H9 (cell line): ENCODE measurements around the gene TBC1D3B. TPM values are rescaled to one million over a fixed set of nuclear protein-coding genes. Genes with fewer than 3 reads are reported as not detected.
A peak's percentile ranks its signal among the peaks of the same experiment; 100 is the strongest.
"Not testable (repeated sequence)": the region's sequence is repeated elsewhere in the genome, so short reads cannot be mapped to it uniquely, and the experiment has no call there.

Source experiments
- DNase-seq: peaks from one replicate; pipeline ENCODE4 v3.0.0-alpha.2; 2017
- H2AFZ ChIP-seq: one replicate; pipeline ENCODE4 v1.6.1; 2013; ENCODE audit warnings: mild to moderate bottlenecking, low read length, control low read depth, moderate library complexity
- H2AK5ac ChIP-seq: 2 replicates; pipeline ENCODE4 v1.6.1; 2013; ENCODE audit warnings: low read length, control low read depth, mixed read lengths; ENCODE audit not compliant: insufficient read length
- H2BK120ac ChIP-seq: one replicate; pipeline ENCODE4 v1.6.1; 2013; ENCODE audit warnings: low read depth, mild to moderate bottlenecking, low read length, control low read depth, inconsistent platforms; ENCODE audit not compliant: poor library complexity, severe bottlenecking
- H2BK12ac ChIP-seq: 2 replicates; pipeline ENCODE4 v1.6.1; 2013; ENCODE audit warnings: low read length, control low read depth, mixed read lengths, low read depth; ENCODE audit not compliant: insufficient read length
- H2BK15ac ChIP-seq: 2 replicates; pipeline ENCODE4 v1.6.1; 2013; ENCODE audit warnings: low read depth, low read length, control low read depth
- H2BK20ac ChIP-seq: one replicate; pipeline ENCODE4 v1.6.1; 2013; ENCODE audit warnings: low read depth, mild to moderate bottlenecking, low read length, control low read depth, inconsistent platforms; ENCODE audit not compliant: poor library complexity, severe bottlenecking
- H2BK5ac ChIP-seq: 2 replicates; pipeline ENCODE4 v1.6.1; 2013; ENCODE audit warnings: low read length, control low read depth, mixed read lengths; ENCODE audit not compliant: insufficient read length
- H3K14ac ChIP-seq: 2 replicates; pipeline ENCODE4 v1.6.1; 2013; ENCODE audit warnings: low read length, control low read depth; ENCODE audit not compliant: insufficient read depth
- H3K18ac ChIP-seq: 2 replicates; pipeline ENCODE4 v1.6.1; 2013; ENCODE audit warnings: low read depth, mild to moderate bottlenecking, mixed read lengths, low read length, control low read depth; ENCODE audit not compliant: insufficient read length
- H3K23ac ChIP-seq: 2 replicates; pipeline ENCODE4 v1.6.1; 2013; ENCODE audit warnings: low read length, control low read depth, mixed read lengths, low read depth; ENCODE audit not compliant: insufficient read length
- H3K23me2 ChIP-seq: 2 replicates; pipeline ENCODE4 v1.6.1; 2013; ENCODE audit warnings: low read depth, mild to moderate bottlenecking, mixed read lengths, low read length, control low read depth; ENCODE audit not compliant: insufficient read length, poor library complexity, severe bottlenecking
- H3K27ac ChIP-seq: 2 replicates; pipeline ENCODE4 v1.5.1; 2013; ENCODE audit warnings: low read length, control low read depth, mixed read lengths, low read depth; ENCODE audit not compliant: insufficient read length
- H3K27me3 ChIP-seq: 2 replicates; pipeline ENCODE4 v1.6.1; 2013; ENCODE audit warnings: low read length, control low read depth, inconsistent platforms; ENCODE audit not compliant: insufficient read depth
- H3K4ac ChIP-seq: 2 replicates; pipeline ENCODE4 v1.6.1; 2013; ENCODE audit warnings: low read depth, mild to moderate bottlenecking, control low read depth, inconsistent platforms, low read length, moderate library complexity
- H3K4me1 ChIP-seq: 2 replicates; pipeline ENCODE4 v1.6.1; 2013; ENCODE audit warnings: low read length, control low read depth, inconsistent platforms; ENCODE audit not compliant: insufficient read depth
- H3K4me2 ChIP-seq: 2 replicates; pipeline ENCODE4 v1.6.1; 2013; ENCODE audit warnings: low read length, control low read depth, mixed read lengths; ENCODE audit not compliant: insufficient read length, insufficient read depth
- H3K56ac ChIP-seq: 2 replicates; pipeline ENCODE4 v1.6.1; 2013; ENCODE audit warnings: low read depth, mild to moderate bottlenecking, mixed read lengths, low read length, control low read depth; ENCODE audit not compliant: insufficient read length
- H3K79me1 ChIP-seq: 2 replicates; pipeline ENCODE4 v1.6.1; 2013; ENCODE audit warnings: low read depth, mild to moderate bottlenecking, moderate library complexity, low read length, control low read depth, inconsistent platforms; ENCODE audit not compliant: insufficient read depth, poor library complexity, severe bottlenecking
- H3K79me2 ChIP-seq: 2 replicates; pipeline ENCODE4 v1.6.1; 2013; ENCODE audit warnings: low read length, control low read depth, inconsistent platforms; ENCODE audit not compliant: insufficient read depth
- H3K9ac ChIP-seq: 2 replicates; pipeline ENCODE4 v1.6.1; 2013; ENCODE audit warnings: low read length, control low read depth, mixed read lengths; ENCODE audit not compliant: insufficient read length; ENCODE audit errors: extremely low read depth
- H3K9me3 ChIP-seq: one replicate; pipeline ENCODE4 v1.6.1; 2013; ENCODE audit warnings: low read depth, low read length, inconsistent platforms; ENCODE audit not compliant: control insufficient read depth
- H3T11ph ChIP-seq: one replicate; pipeline ENCODE4 v1.6.1; 2013; ENCODE audit warnings: mild to moderate bottlenecking, low read length, control low read depth, inconsistent platforms
- H4K20me1 ChIP-seq: one replicate; pipeline ENCODE4 v1.6.1; 2013; ENCODE audit not compliant: control insufficient read depth, insufficient read length, insufficient read depth
- H4K5ac ChIP-seq: 2 replicates; pipeline ENCODE4 v1.6.1; 2013; ENCODE audit warnings: low read depth, mild to moderate bottlenecking, mixed read lengths, low read length, control low read depth; ENCODE audit not compliant: insufficient read length
- H4K8ac ChIP-seq: replicated peaks from 2 replicates; pipeline ENCODE4 v1.6.1; 2013; ENCODE audit warnings: low read length, control low read depth, mixed read lengths, low read depth; ENCODE audit not compliant: insufficient read length
- H4K91ac ChIP-seq: 2 replicates; pipeline ENCODE4 v1.6.1; 2013; ENCODE audit warnings: low read depth, mild to moderate bottlenecking, moderate library complexity, mixed read lengths, low read length, control low read depth; ENCODE audit not compliant: insufficient read length
- H3K27ac Mint-ChIP-seq, 3 experiments: 2 replicates in 2 of 3; 3 replicates in 1 of 3; pipeline ENCODE4 v1.8.0; 2020 to 2021; ENCODE audit warnings: mixed read lengths in 3 of 3, mild to moderate bottlenecking in 1 of 3, moderate library complexity in 1 of 3
- H3K27me3 Mint-ChIP-seq: 2 replicates; pipeline ENCODE4 v1.8.0; 2021; ENCODE audit warnings: low read depth, mild to moderate bottlenecking, moderate library complexity, mixed read lengths
- H3K36me3 Mint-ChIP-seq, 3 experiments: 2 replicates in 2 of 3; 3 replicates in 1 of 3; pipeline ENCODE4 v1.8.0; 2020 to 2021; ENCODE audit warnings: low read depth in 3 of 3, mixed read lengths in 3 of 3; ENCODE audit not compliant: insufficient read depth in 1 of 3
- H3K4me1 Mint-ChIP-seq, 2 experiments: 2 replicates each; pipeline ENCODE4 v1.8.0; 2020; ENCODE audit warnings: mixed read lengths in 2 of 2
- H3K4me3 Mint-ChIP-seq, 2 experiments: 2 replicates in 1 of 2; 3 replicates in 1 of 2; pipeline ENCODE4 v1.8.0; 2020 to 2021; ENCODE audit warnings: mild to moderate bottlenecking in 2 of 2, mixed read lengths in 2 of 2, moderate library complexity in 1 of 2
- H3K9me3 Mint-ChIP-seq, 2 experiments: 2 replicates in 1 of 2; 3 replicates in 1 of 2; pipeline ENCODE4 v1.8.0; 2020; ENCODE audit warnings: mild to moderate bottlenecking in 2 of 2, mixed read lengths in 2 of 2, moderate library complexity in 1 of 2
- CTCF ChIP-seq: fragments of 200-600 bp; sonication (generic); conservative IDR thresholded peaks from 3 replicates; pipeline ENCODE4 v1.8.0; 2021; ENCODE audit warnings: antibody characterized with exemption, mild to moderate bottlenecking
- whole genome bisulfite sequencing: extraction: QIAGEN DNeasy Blood & Tissue Kit; methylation state at CpG from one replicate; pipeline ENCODE4 v1.1.7; 2013; ENCODE audit warnings: missing lambda C conversion rate, low lambda C conversion rate, mixed read lengths; ENCODE audit not compliant: insufficient read length; ENCODE audit errors: extremely low coverage; 5-methylcytosine and 5-hydroxymethylcytosine counted together
- total RNA-seq: library from RNA; stranded (reverse); gene quantifications from 2 replicates; pipeline ENCODE4 v1.2.1, GENCODE V29; 2021

The TBC1D3B gene
- total RNA-seq, 1 experiment from 2014 or later: 8.8 TPM

GRCh38 chr17:36195434-36196130 lies 19.1 kb upstream of the TBC1D3B start:
- 0 out of 3 replicates have a peak, but pooled peaks have one; percentile 13 for TF ChIP-seq CTCF
- DNase-seq: peak; percentile 84
- Histone ChIP-seq H2BK20ac (no peak overlapping the region), H2BK15ac (no peak overlapping the region), H3K18ac (peak overlapping the region; percentile 10), H3K23me2 (no peaks in the 10 kb centered on the region), H3K4ac (no peak overlapping the region), H3K27me3 (no peaks in the 10 kb centered on the region), H3K56ac (no peak overlapping the region), H3K4me1 (peaks cover 3% of the 10 kb centered on the region; the same call in 1 of the 2 replicates), H3K9me3 (no peaks in the 10 kb centered on the region), H3K9ac (no peak overlapping the region), H3K23ac (no peak overlapping the region), H4K8ac (no peak overlapping the region), H2BK120ac (no peak overlapping the region), H2BK5ac (no peak overlapping the region), H3K79me2 (no peaks in the 10 kb centered on the region), H3K79me1 (no peaks in the 10 kb centered on the region), H4K91ac (no peak overlapping the region), H2BK12ac (no peak overlapping the region), H3K14ac (no peak overlapping the region), H4K5ac (no peak overlapping the region), H3K4me2 (no peak overlapping the region), H3T11ph (no peak overlapping the region), H3K27ac (no peak overlapping the region), H2AFZ (no peak overlapping the region), H4K20me1 (no peaks in the 10 kb centered on the region), H2AK5ac (no peak overlapping the region)
- peak overlapping the region in 1 of 2 experiments; percentile 0; a peak in 2 of 5 replicates for H3K4me3 Mint-ChIP-seq
- H3K27me3 Mint-ChIP-seq: peaks cover 15% of the 10 kb centered on the region
- peak overlapping the region in 1 of 3 experiments; percentile 2; a peak in 1 of 7 replicates for H3K27ac Mint-ChIP-seq
- H3K9me3 Mint-ChIP-seq: no peaks in the 10 kb centered on the region; a peak in 1 of 5 replicates
- WGBS: no CpG with 5 or more reads among the region's 10 CpGs
- no peaks in the 10 kb centered on the region for H3K36me3 Mint-ChIP-seq
- H3K4me1 Mint-ChIP-seq: peaks cover 19 to 21% of the 10 kb centered on the region in 2 experiments

- H3K4me2 ChIP-seq, H2BK5ac ChIP-seq, H3K79me1 ChIP-seq, H2BK15ac ChIP-seq, H3K27me3 ChIP-seq, H3K4me1 ChIP-seq, H4K91ac ChIP-seq, H3K9me3 Mint-ChIP-seq, H4K8ac ChIP-seq, H3K36me3 Mint-ChIP-seq, H3K79me2 ChIP-seq, H3K9me3 ChIP-seq, H3K23me2 ChIP-seq, H3K18ac ChIP-seq, H3K9ac ChIP-seq, DNase-seq, H3K27ac Mint-ChIP-seq, H3K14ac ChIP-seq, H3K4ac ChIP-seq, H2BK12ac ChIP-seq, H3K56ac ChIP-seq, H3K27ac ChIP-seq, H2AFZ ChIP-seq, H3K23ac ChIP-seq, H4K20me1 ChIP-seq, H2BK120ac ChIP-seq, H3K4me3 Mint-ChIP-seq, H2AK5ac ChIP-seq, H2BK20ac ChIP-seq, H3T11ph ChIP-seq, H4K5ac ChIP-seq: not testable (repeated sequence)
- Mint-ChIP-seq H3K27me3 (peaks cover 15% of the 10 kb centered on the region), H3K4me1 (peaks cover 19 to 21% of the 10 kb centered on the region in 2 experiments)
- no CpG with 5 or more reads among the region's 10 CpGs for WGBS
These were observed 18.5 kb upstream of the TBC1D3B start for GRCh38 chr17:36194832-36195433.
